Loucy (cell line): ENCODE results near the gene GLYR1.

Experiments
- EZH2phosphoT487 ChIP-seq: fragments of 200-600 bp; IDR thresholded peaks from 2 replicates; pipeline ENCODE4 v1.6.1; 2018; ENCODE audit warnings: antibody characterized with exemption, mild to moderate bottlenecking, moderate library complexity, borderline replicate concordance
- TF ChIP-seq, protein P1 (sequence below): fragments of 200-600 bp; sonication (generic); conservative IDR thresholded peaks from 2 replicates; pipeline ENCODE4 v1.5.1; 2014; ENCODE audit warnings: mild to moderate bottlenecking, antibody characterized with exemption, low read length

DNA sequence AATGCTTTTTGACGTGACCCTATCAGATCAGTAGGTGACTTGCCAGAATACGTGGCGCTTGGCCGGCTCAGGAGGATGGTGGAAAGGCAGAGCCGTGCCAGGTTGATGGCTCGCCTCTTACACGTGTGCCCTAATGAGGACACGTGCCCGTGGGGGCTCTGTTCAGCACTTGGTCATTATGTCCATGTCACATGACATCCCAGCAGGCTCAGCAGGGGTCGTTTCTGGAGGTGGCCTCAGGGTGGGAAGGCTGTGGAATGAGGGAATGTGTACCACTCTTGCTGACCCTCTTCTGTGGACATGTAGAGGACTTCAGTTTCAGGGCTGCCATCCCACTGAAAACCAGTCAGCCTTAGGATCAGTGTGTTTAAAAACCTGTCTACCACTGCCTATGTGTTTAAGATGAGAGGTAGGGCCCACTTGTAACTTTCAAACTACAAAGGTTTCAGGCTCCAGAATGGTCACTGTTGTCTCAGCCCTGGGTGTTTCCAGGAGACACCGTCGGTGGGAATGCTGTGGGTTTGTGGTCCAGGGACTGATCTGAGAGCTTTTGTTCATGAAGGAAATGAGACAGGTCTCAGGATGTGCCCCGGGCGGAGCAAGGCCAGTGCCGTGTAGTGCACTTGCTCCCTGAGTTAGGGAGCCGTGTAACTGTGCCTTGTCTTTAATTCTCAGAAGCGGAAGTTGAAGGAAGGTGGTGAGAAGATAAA, 12.3 kb upstream of the GLYR1 start:
- TF ChIP-seq, protein P1, sequence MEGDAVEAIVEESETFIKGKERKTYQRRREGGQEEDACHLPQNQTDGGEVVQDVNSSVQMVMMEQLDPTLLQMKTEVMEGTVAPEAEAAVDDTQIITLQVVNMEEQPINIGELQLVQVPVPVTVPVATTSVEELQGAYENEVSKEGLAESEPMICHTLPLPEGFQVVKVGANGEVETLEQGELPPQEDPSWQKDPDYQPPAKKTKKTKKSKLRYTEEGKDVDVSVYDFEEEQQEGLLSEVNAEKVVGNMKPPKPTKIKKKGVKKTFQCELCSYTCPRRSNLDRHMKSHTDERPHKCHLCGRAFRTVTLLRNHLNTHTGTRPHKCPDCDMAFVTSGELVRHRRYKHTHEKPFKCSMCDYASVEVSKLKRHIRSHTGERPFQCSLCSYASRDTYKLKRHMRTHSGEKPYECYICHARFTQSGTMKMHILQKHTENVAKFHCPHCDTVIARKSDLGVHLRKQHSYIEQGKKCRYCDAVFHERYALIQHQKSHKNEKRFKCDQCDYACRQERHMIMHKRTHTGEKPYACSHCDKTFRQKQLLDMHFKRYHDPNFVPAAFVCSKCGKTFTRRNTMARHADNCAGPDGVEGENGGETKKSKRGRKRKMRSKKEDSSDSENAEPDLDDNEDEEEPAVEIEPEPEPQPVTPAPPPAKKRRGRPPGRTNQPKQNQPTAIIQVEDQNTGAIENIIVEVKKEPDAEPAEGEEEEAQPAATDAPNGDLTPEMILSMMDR, result no peak
- TF ChIP-seq EZH2phosphoT487, result no peak
